ENCODE results near the gene CHST15.
"Not testable (repeated sequence)": the region's sequence is repeated elsewhere in the genome, so short reads cannot be mapped to it uniquely, and the experiment has no call there.

Gene CHST15

GRCh38 chr10:124037784-124038183 lies 55.6 kb downstream of the CHST15 start:
- no peak overlapping the region for H3K4me3 ChIP-seq (ENCODE audit: low read depth, low read length)
- ChIA-PET POLR2A (no interaction called here), CTCF (no interaction called here)
- TF ChIP-seq CTCF (IDR thresholded peaks at IDR 0.05; ENCODE audit: insufficient read depth, low read length, missing control alignments), result no peak
- no peak for DNase-seq (ENCODE audit: low read depth, low spot score)

GRCh38 chr10:124037286-124037685 lies 56.1 kb downstream of the CHST15 start:
- no peak for DNase-seq (ENCODE audit: low read depth, low spot score)
- ChIA-PET POLR2A (no interaction called here), CTCF (no interaction called here)
- no peak for TF ChIP-seq CTCF (IDR thresholded peaks at IDR 0.05; ENCODE audit: insufficient read depth, low read length, missing control alignments)
- H3K4me3 ChIP-seq (ENCODE audit: low read depth, low read length), result no peak overlapping the region

GRCh38 chr10:124036746-124037145 lies 56.7 kb downstream of the CHST15 start:
- ChIA-PET POLR2A (no interaction called here), CTCF (no interaction called here)
- DNase-seq (ENCODE audit: low read depth, low spot score), result no peak
- H3K4me3 ChIP-seq (ENCODE audit: low read depth, low read length), result no peak overlapping the region
- TF ChIP-seq CTCF (IDR thresholded peaks at IDR 0.05; ENCODE audit: insufficient read depth, low read length, missing control alignments), result no peak

GRCh38 chr10:124035928-124036558 lies 57.4 kb downstream of the CHST15 start:
- TF ChIP-seq CTCF (IDR thresholded peaks at IDR 0.05; ENCODE audit: insufficient read depth, low read length, missing control alignments), result no peak
- POLR2A ChIA-PET, result no interaction called here
- DNase-seq (ENCODE audit: low read depth, low spot score), result no peak
- CTCF ChIA-PET, result no interaction called here
- H3K4me3 ChIP-seq (ENCODE audit: low read depth, low read length), result no peak overlapping the region

GRCh38 chr10:124035306-124035927 lies 58.0 kb downstream of the CHST15 start:
- ChIA-PET POLR2A (no interaction called here), CTCF (no interaction called here)
- TF ChIP-seq CTCF (IDR thresholded peaks at IDR 0.05; ENCODE audit: insufficient read depth, low read length, missing control alignments), result no peak
- no peak for DNase-seq (ENCODE audit: low read depth, low spot score)
- no peak overlapping the region for H3K4me3 ChIP-seq (ENCODE audit: low read depth, low read length)

GRCh38 chr10:124034576-124035305 lies 58.7 kb downstream of the CHST15 start:
- H3K4me3 ChIP-seq (ENCODE audit: low read depth, low read length); DNase-seq (ENCODE audit: low read depth, low spot score); POLR2A ChIA-PET; CTCF ChIA-PET: not testable (repeated sequence)

All from AG04449 (cell line).